Activated T-cell treated with anti-CD3 and anti-CD28 coated beads for 24 hours (primary cell): ENCODE measurements around the gene HNRNPA2B1.

Source experiments
- DNase-seq: peaks from one replicate; pipeline ENCODE4 v3.0.0-alpha.2; 2020; ENCODE audit warnings: low read depth

Gene HNRNPA2B1

GRCh38 chr7:26200444-26201246 lies at the start of gene HNRNPA2B1:
Gene HNRNPA2B1 (minus strand): TSS chr7:26200746. CDS start chr7:26200577, 169 bp downstream.
- peak; percentile 98 for DNase-seq

- no peak for DNase-seq
These were observed 49.7 kb upstream of the HNRNPA2B1 start for GRCh38 chr7:26250239-26250638.

GRCh38 chr7:26245150-26245549 lies 44.6 kb upstream of the HNRNPA2B1 start:
- DNase-seq: no peak

- DNase-seq: no peak
These were observed 37.5 kb upstream of the HNRNPA2B1 start for GRCh38 chr7:26238032-26238431.

- no peak for DNase-seq
These were observed 36.7 kb upstream of the HNRNPA2B1 start for GRCh38 chr7:26237035-26237807.

GRCh38 chr7:26233902-26234511 lies 33.5 kb upstream of the HNRNPA2B1 start:
- DNase-seq: no peak

- no peak for DNase-seq
These were observed 27.4 kb upstream of the HNRNPA2B1 start for GRCh38 chr7:26227987-26228386.

- no peak for DNase-seq
These were observed 23.8 kb upstream of the HNRNPA2B1 start for GRCh38 chr7:26224359-26224758.

- DNase-seq: no peak
These were observed 15.5 kb upstream of the HNRNPA2B1 start for GRCh38 chr7:26216049-26216448.

GRCh38 chr7:26213807-26214515 lies 13.4 kb upstream of the HNRNPA2B1 start:
- no peak for DNase-seq

GRCh38 chr7:26212921-26213718 lies 12.6 kb upstream of the HNRNPA2B1 start:
- DNase-seq: no peak

- no peak for DNase-seq
These were observed 7.5 kb upstream of the HNRNPA2B1 start for GRCh38 chr7:26208040-26208439.

GRCh38 chr7:26203016-26203415 lies 2.5 kb upstream of the HNRNPA2B1 start:
- no peak for DNase-seq

- peak; percentile 53 for DNase-seq
These were observed 1.8 kb upstream of the HNRNPA2B1 start for GRCh38 chr7:26202019-26202990.

GRCh38 chr7:26201247-26202018 lies 887 bp upstream of the HNRNPA2B1 start, which contains the start of gene CBX3:
Gene CBX3 (plus strand): TSS chr7:26201745. CDS start chr7:26202999, 1,254 bp downstream.
- DNase-seq: peak; percentile 87

- DNase-seq: peak; percentile 70
These were observed 505 bp downstream of the HNRNPA2B1 start for GRCh38 chr7:26200038-26200443.

GRCh38 chr7:26199301-26200037 lies 1.1 kb downstream of the HNRNPA2B1 start:
- peak; percentile 51 for DNase-seq

GRCh38 chr7:26198781-26199169 lies 1.8 kb downstream of the HNRNPA2B1 start:
- DNase-seq: no peak
